Parathyroid adenoma (tissue), 2 donors: ENCODE measurements around the gene PPP1R11.

ENCODE experiments used
- H2AFZ ChIP-seq: fragments of 300-600 bp; sonication (generic); one replicate; pipeline ENCODE4 v1.7.0; 2017; ENCODE audit warnings: antibody characterized with exemption, mild to moderate bottlenecking
- H3K27ac ChIP-seq: fragments of 300-600 bp; sonication (generic); one replicate; pipeline ENCODE4 v1.7.0; 2017
- H3K27me3 ChIP-seq: fragments of 300-600 bp; sonication (generic); one replicate; pipeline ENCODE4 v1.7.0; 2017; ENCODE audit warnings: low read length; ENCODE audit not compliant: control insufficient read depth, insufficient read depth
- H3K36me3 ChIP-seq: fragments of 300-600 bp; sonication (generic); one replicate; pipeline ENCODE4 v1.7.0; 2017; ENCODE audit warnings: low read length; ENCODE audit not compliant: control insufficient read depth, insufficient read depth
- H3K4me1 ChIP-seq: fragments of 300-600 bp; sonication (generic); one replicate; pipeline ENCODE4 v1.7.0; 2017; ENCODE audit warnings: control low read depth
- H3K4me2 ChIP-seq: fragments of 300-600 bp; sonication (generic); one replicate; pipeline ENCODE4 v1.7.0; 2017; ENCODE audit warnings: low read length
- H3K4me3 ChIP-seq: fragments of 300-600 bp; sonication (generic); one replicate; pipeline ENCODE4 v1.7.0; 2017; ENCODE audit warnings: low read depth, low read length
- H3K79me2 ChIP-seq: fragments of 300-600 bp; sonication (generic); one replicate; pipeline ENCODE4 v1.7.0; 2017; ENCODE audit warnings: control low read depth
- H3K9ac ChIP-seq: fragments of 300-600 bp; sonication (generic); one replicate; pipeline ENCODE4 v1.7.0; 2017; ENCODE audit warnings: mild to moderate bottlenecking
- H3K9me3 ChIP-seq: fragments of 300-600 bp; sonication (generic); one replicate; pipeline ENCODE4 v1.7.0; 2017; ENCODE audit warnings: low read length; ENCODE audit not compliant: control insufficient read depth
- TF ChIP-seq, protein P1 (sequence below): fragments of 300-600 bp; sonication (generic); IDR thresholded peaks from one replicate; pipeline ENCODE4 v1.7.0; 2017; ENCODE audit warnings: antibody characterized with exemption, mild to moderate bottlenecking
- donor health status: primary hyperparathyroidism.

PPP1R11 gene

GRCh38 chr6:30075094-30075789, 8.2 kb downstream of the PPP1R11 start, which contains the start of gene RNF39:
TSS of gene RNF39 (minus strand) at chr6:30075769. CDS start at chr6:30075585, 184 bp downstream.
- H3K27ac ChIP-seq, result no peak within 1 kb of the TSS
- no peak within 1 kb of the TSS for H3K9ac ChIP-seq
- no peaks in the 10 kb centered on the region for H3K27me3 ChIP-seq

GRCh38 chr6:30075790-30076732, 9.1 kb downstream of the PPP1R11 start:
- Histone ChIP-seq H3K36me3 (no peaks in the 10 kb centered on the region), H3K27ac (no peak overlapping the region), H3K79me2 (no peaks in the 10 kb centered on the region), H3K9me3 (no peaks in the 10 kb centered on the region), H2AFZ (peak overlapping the region; percentile 87), H3K4me1 (peaks cover 8% of the 10 kb centered on the region), H3K4me2 (peak overlapping the region; percentile 72), H3K4me3 (peak overlapping the region; percentile 40), H3K27me3 (no peaks in the 10 kb centered on the region), H3K9ac (no peak overlapping the region)
- TF ChIP-seq, protein P1, sequence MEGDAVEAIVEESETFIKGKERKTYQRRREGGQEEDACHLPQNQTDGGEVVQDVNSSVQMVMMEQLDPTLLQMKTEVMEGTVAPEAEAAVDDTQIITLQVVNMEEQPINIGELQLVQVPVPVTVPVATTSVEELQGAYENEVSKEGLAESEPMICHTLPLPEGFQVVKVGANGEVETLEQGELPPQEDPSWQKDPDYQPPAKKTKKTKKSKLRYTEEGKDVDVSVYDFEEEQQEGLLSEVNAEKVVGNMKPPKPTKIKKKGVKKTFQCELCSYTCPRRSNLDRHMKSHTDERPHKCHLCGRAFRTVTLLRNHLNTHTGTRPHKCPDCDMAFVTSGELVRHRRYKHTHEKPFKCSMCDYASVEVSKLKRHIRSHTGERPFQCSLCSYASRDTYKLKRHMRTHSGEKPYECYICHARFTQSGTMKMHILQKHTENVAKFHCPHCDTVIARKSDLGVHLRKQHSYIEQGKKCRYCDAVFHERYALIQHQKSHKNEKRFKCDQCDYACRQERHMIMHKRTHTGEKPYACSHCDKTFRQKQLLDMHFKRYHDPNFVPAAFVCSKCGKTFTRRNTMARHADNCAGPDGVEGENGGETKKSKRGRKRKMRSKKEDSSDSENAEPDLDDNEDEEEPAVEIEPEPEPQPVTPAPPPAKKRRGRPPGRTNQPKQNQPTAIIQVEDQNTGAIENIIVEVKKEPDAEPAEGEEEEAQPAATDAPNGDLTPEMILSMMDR, result peak; percentile 13

More at GRCh38 chr6:30075094-30075789, 8.2 kb downstream of the PPP1R11 start, which contains the start of gene RNF39:
- no peaks in the 10 kb centered on the region for H3K79me2 ChIP-seq
- TF ChIP-seq, protein P1, result no peak
- H3K4me1 ChIP-seq, result peaks cover 8% of the 10 kb centered on the region
- peak within 1 kb of the TSS; percentile 72 for H3K4me2 ChIP-seq
- no peaks in the 10 kb centered on the region for H3K36me3 ChIP-seq
- H2AFZ ChIP-seq, result peak within 1 kb of the TSS; percentile 87
- no peaks in the 10 kb centered on the region for H3K9me3 ChIP-seq
- H3K4me3 ChIP-seq, result peak within 1 kb of the TSS; percentile 40

GRCh38 chr6:30077218-30077617, 10.2 kb downstream of the PPP1R11 start:
- TF ChIP-seq, protein P1, result no peak
- H3K4me1 ChIP-seq, result peaks cover 8% of the 10 kb centered on the region
- no peaks in the 10 kb centered on the region for H3K36me3 ChIP-seq
- no peak overlapping the region for H2AFZ ChIP-seq
- H3K4me2 ChIP-seq, result no peak overlapping the region
- no peak overlapping the region for H3K9ac ChIP-seq
- no peaks in the 10 kb centered on the region for H3K79me2 ChIP-seq
- H3K27ac ChIP-seq, result no peak overlapping the region
- H3K9me3 ChIP-seq, result no peaks in the 10 kb centered on the region
- H3K27me3 ChIP-seq, result no peaks in the 10 kb centered on the region
- no peak overlapping the region for H3K4me3 ChIP-seq

GRCh38 chr6:30087876-30088275, 20.9 kb downstream of the PPP1R11 start:
- Histone ChIP-seq H3K27ac (no peak overlapping the region), H2AFZ (no peak overlapping the region), H3K4me1 (no peaks in the 10 kb centered on the region), H3K4me2 (no peak overlapping the region), H3K27me3 (no peaks in the 10 kb centered on the region), H3K9ac (no peak overlapping the region), H3K9me3 (no peaks in the 10 kb centered on the region), H3K36me3 (no peaks in the 10 kb centered on the region), H3K79me2 (no peaks in the 10 kb centered on the region), H3K4me3 (no peak overlapping the region)
- TF ChIP-seq, protein P1, result no peak
